ENCODE results near the gene KRTAP5-1.

KRTAP5-1 gene

DNA sequence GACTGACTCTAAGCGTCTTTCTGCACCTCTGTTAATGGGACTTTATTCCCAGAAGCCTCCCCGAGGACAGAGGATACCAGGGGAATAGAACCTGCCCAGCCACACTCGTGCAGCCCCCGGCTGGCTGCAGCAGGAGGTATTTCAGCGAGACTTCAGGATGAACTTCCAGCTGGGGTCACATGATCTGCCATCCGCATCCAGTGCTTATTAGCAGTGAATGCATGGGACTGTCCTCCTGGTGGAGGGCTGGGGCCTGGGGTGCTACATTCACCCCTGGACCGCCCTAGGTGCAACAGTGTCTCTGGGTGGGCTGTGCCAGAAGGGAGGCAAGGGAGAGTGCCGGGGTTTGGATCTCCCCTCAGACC is 14.6 kb downstream of the KRTAP5-1 start:
- H3K27me3 ChIP-seq (ENCODE audit: insufficient read depth, low read depth): peaks cover 31% of the 10 kb centered on the region
- H3K9ac ChIP-seq: no peak overlapping the region
- H3K4me3 ChIP-seq (IDR thresholded peaks at IDR 0.05; ENCODE audit: insufficient read depth, low read depth, low read length): no peak overlapping the region
- H3K4me1 ChIP-seq (ENCODE audit: low read depth, poor library complexity, severe bottlenecking): no peaks in the 10 kb centered on the region
- H3K36me3 ChIP-seq (ENCODE audit: insufficient read depth): no peaks in the 10 kb centered on the region
- TF ChIP-seq, protein P1, sequence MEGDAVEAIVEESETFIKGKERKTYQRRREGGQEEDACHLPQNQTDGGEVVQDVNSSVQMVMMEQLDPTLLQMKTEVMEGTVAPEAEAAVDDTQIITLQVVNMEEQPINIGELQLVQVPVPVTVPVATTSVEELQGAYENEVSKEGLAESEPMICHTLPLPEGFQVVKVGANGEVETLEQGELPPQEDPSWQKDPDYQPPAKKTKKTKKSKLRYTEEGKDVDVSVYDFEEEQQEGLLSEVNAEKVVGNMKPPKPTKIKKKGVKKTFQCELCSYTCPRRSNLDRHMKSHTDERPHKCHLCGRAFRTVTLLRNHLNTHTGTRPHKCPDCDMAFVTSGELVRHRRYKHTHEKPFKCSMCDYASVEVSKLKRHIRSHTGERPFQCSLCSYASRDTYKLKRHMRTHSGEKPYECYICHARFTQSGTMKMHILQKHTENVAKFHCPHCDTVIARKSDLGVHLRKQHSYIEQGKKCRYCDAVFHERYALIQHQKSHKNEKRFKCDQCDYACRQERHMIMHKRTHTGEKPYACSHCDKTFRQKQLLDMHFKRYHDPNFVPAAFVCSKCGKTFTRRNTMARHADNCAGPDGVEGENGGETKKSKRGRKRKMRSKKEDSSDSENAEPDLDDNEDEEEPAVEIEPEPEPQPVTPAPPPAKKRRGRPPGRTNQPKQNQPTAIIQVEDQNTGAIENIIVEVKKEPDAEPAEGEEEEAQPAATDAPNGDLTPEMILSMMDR (conservative IDR thresholded peaks at IDR 0.05; ENCODE audit: low read depth, low read length): no peak
- H3K79me2 ChIP-seq (ENCODE audit: insufficient read depth, low read depth): no peaks in the 10 kb centered on the region
- no peak overlapping the region for H2AFZ ChIP-seq (ENCODE audit: low read depth)
- no peaks in the 10 kb centered on the region for H4K20me1 ChIP-seq (ENCODE audit: insufficient read depth)
- no peak overlapping the region for H3K4me2 ChIP-seq
- H3K27ac ChIP-seq: no peak overlapping the region

DNA sequence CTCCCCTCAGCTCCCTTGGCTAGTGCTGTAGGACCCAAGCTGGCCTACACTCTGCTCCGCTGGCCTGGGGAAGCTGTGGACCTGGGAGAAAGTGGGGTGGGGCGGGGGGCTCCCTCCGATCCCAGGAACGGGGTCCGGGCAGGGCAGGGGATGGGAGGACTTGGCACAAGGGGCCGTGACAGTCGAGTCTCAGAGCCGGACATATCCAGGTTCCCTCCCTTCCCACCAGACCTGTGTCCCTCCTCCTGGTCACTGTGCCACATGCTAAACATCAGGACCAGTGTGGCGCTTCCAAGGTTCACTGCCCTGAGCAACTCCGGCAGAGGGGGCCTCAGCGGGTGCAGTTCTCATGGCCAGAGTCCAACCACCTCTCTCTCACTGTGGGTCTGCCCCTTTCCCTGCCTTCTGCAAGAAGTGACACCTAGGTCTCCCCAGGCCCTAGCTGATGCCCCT is 15.1 kb downstream of the KRTAP5-1 start:
- no peaks in the 10 kb centered on the region for H3K4me1 ChIP-seq (ENCODE audit: low read depth, poor library complexity, severe bottlenecking)

DNA sequence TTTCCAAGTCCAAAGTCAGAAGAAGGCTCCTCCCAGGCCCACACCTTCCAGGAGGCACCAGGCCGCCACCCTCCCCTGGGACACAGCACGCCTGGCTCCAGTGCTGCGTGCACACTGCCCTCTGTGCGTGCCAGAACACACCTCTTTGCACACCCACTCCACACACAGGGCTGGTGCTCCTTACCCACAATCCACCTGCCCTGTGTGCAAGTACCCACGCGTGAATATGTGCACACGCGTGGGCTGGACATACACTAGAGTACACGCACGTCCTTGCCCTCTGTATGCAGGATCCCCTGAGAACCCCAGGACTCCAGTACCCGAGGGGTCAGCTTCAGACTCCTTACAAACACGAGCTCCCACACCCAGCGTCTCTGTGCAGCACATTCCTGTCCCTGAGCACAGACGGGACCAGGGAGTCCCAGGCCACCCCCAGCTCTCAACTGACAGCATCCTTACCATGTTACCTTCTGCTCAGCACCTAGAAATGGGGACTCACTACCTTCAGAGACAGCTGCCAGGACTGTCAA is 15.8 kb downstream of the KRTAP5-1 start:
- Histone ChIP-seq H3K4me3 (IDR thresholded peaks at IDR 0.05; ENCODE audit: insufficient read depth, low read depth, low read length) (no peak overlapping the region), H3K4me2 (no peak overlapping the region), H3K27ac (no peak overlapping the region), H4K20me1 (ENCODE audit: insufficient read depth) (no peaks in the 10 kb centered on the region), H3K27me3 (ENCODE audit: insufficient read depth, low read depth) (peaks cover 21% of the 10 kb centered on the region; the same call in 1 of the 2 replicates), H2AFZ (ENCODE audit: low read depth) (no peak overlapping the region), H3K9ac (no peak overlapping the region), H3K79me2 (ENCODE audit: insufficient read depth, low read depth) (no peaks in the 10 kb centered on the region), H3K4me1 (ENCODE audit: low read depth, poor library complexity, severe bottlenecking) (no peaks in the 10 kb centered on the region), H3K36me3 (ENCODE audit: insufficient read depth) (no peaks in the 10 kb centered on the region)
- TF ChIP-seq, protein P1 (conservative IDR thresholded peaks at IDR 0.05; ENCODE audit: low read depth, low read length): no peak

More for the DNA sequence above, 15.1 kb downstream of the KRTAP5-1 start:
- no peak overlapping the region for H3K9ac ChIP-seq
- H2AFZ ChIP-seq (ENCODE audit: low read depth): no peak overlapping the region
- no peak overlapping the region for H3K4me2 ChIP-seq
- H3K27ac ChIP-seq: no peak overlapping the region
- TF ChIP-seq, protein P1 (conservative IDR thresholded peaks at IDR 0.05; ENCODE audit: low read depth, low read length): no peak
- no peak overlapping the region for H3K4me3 ChIP-seq (IDR thresholded peaks at IDR 0.05; ENCODE audit: insufficient read depth, low read depth, low read length)
- H3K79me2 ChIP-seq (ENCODE audit: insufficient read depth, low read depth): no peaks in the 10 kb centered on the region
- H4K20me1 ChIP-seq (ENCODE audit: insufficient read depth): no peaks in the 10 kb centered on the region
- H3K36me3 ChIP-seq (ENCODE audit: insufficient read depth): no peaks in the 10 kb centered on the region
- H3K27me3 ChIP-seq (ENCODE audit: insufficient read depth, low read depth): peaks cover 26% of the 10 kb centered on the region

DNA sequence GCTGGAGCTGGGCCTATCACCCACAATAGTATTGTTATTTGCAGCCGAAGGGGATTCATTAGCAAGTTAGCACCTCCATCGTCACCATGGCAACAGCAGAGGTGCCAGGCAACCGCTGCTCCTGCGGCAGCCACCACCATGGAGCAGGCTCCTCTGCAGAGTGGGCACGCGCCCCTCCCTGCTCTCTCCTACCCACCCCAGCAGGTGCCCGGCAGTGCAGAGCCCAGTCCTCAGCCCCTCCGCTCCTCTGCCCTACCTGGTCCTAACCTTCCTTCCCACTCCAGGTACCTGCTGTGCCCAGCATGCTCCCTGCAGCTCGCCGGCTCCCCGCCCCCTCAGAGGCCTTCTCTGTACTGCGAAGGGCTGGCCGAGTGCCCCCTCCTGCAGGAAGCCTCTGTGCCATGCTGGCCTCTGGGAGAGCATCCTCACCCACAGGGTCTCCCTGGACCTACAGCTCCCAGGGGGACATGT is 16.6 kb downstream of the KRTAP5-1 start:
- Histone ChIP-seq H3K4me2 (no peak overlapping the region), H3K27me3 (ENCODE audit: insufficient read depth, low read depth) (peaks cover 13% of the 10 kb centered on the region; the same call in 1 of the 2 replicates), H3K4me3 (IDR thresholded peaks at IDR 0.05; ENCODE audit: insufficient read depth, low read depth, low read length) (no peak overlapping the region), H3K36me3 (ENCODE audit: insufficient read depth) (no peaks in the 10 kb centered on the region), H3K9ac (no peak overlapping the region), H3K27ac (no peak overlapping the region), H3K4me1 (ENCODE audit: low read depth, poor library complexity, severe bottlenecking) (no peaks in the 10 kb centered on the region), H2AFZ (ENCODE audit: low read depth) (no peak overlapping the region), H4K20me1 (ENCODE audit: insufficient read depth) (no peaks in the 10 kb centered on the region), H3K79me2 (ENCODE audit: insufficient read depth, low read depth) (no peaks in the 10 kb centered on the region)
- TF ChIP-seq, protein P1 (conservative IDR thresholded peaks at IDR 0.05; ENCODE audit: low read depth, low read length): no peak
